Heart left ventricle (tissue), 16 donors: Measurements from ENCODE around the gene TOMM7. TPM values are rescaled to one million over a fixed set of nuclear protein-coding genes. Genes with fewer than 3 reads are reported as not detected.

Experiments
- ATAC-seq, 4 donors: fragments of 200-7000 bp; cut with Tn5 transposase; one replicate each; pipeline ENCODE4 v1.9.1; 2020 to 2022; ENCODE audit warnings: moderate library complexity in 4 of 4, mild to moderate bottlenecking in 3 of 4, moderate number of reproducible peaks in 1 of 4
- DNase-seq, 5 donors: peaks; one replicate each; pipeline ENCODE4 v3.0.0-alpha.2; 2020
- H3K27ac ChIP-seq, 12 donors: fragments of 200-600 bp; sonication (generic) in 4 of 12; one replicate each; pipeline versions ENCODE4 v1.5.0 to v1.8.0; 2016 to 2022; ENCODE audit warnings: mild to moderate bottlenecking in 2 of 12
- H3K27me3 ChIP-seq, 9 donors: fragments of 200-600 bp; sonication (generic) in 2 of 9; one replicate each; pipeline versions ENCODE4 v1.5.1 to v1.8.0; 2016 to 2022; ENCODE audit warnings: mild to moderate bottlenecking in 3 of 9
- H3K36me3 ChIP-seq, 9 donors: fragments of 200-600 bp; sonication (generic) in 2 of 9; one replicate each; pipeline versions ENCODE4 v1.5.0 to v1.8.0; 2018 to 2022; ENCODE audit warnings: mild to moderate bottlenecking in 2 of 9
- H3K4me1 ChIP-seq, 12 donors: fragments of 200-600 bp; sonication (generic) in 4 of 12; one replicate each; pipeline versions ENCODE4 v1.5.0 to v1.8.0; 2016 to 2022; ENCODE audit warnings: mild to moderate bottlenecking in 3 of 12
- H3K4me3 ChIP-seq, 12 donors: fragments of 200-600 bp; sonication (generic) in 4 of 12; one replicate each; pipeline versions ENCODE4 v1.5.0 to v1.8.0; 2017 to 2022; ENCODE audit warnings: mild to moderate bottlenecking in 9 of 12, moderate library complexity in 4 of 12
- H3K9me3 ChIP-seq, 12 donors: fragments of 200-600 bp; sonication (generic) in 4 of 12; one replicate each; pipeline versions ENCODE4 v1.5.0 to v1.8.0; 2016 to 2022; ENCODE audit warnings: mild to moderate bottlenecking in 1 of 12
- CTCF ChIP-seq, 12 donors: fragments of 200-600 bp; sonication (generic) in 4 of 12; IDR thresholded peaks; one replicate each; pipeline versions ENCODE4 v1.5.0 to v1.8.0; 2018 to 2022; ENCODE audit warnings: antibody characterized with exemption in 12 of 12, mild to moderate bottlenecking in 5 of 12
- POLR2A ChIP-seq, 2 donors: fragments of 450-650 bp; IDR thresholded peaks; one replicate each; pipeline ENCODE4 v1.6.1; 2017; ENCODE audit warnings: antibody characterized with exemption in 2 of 2, mild to moderate bottlenecking in 2 of 2, moderate library complexity in 2 of 2
- WGBS, 4 donors: extraction: QIAGEN DNeasy Blood & Tissue Kit in 2 of 4; methylation state at CpG; one replicate each; pipeline versions ENCODE4 v1.1.5 to v1.1.7; 2013 to 2018; 5-methylcytosine and 5-hydroxymethylcytosine counted together
- intact Hi-C, 10 donors: fragments of 100-400 bp; cut with DNase I; formaldehyde crosslinking; loops; one replicate each; pipeline versions ENCODE4 v1.11.1 to v1.14.2; 2022
- polyA plus RNA-seq, 2 donors: library from polyadenylated mRNA; stranded (reverse); fragments of 200-250 nt; gene quantifications; one replicate each; pipeline ENCODE4 v1.2.3, GENCODE V29; 2013
- total RNA-seq, 9 donors: library from RNA; depleted of rRNA in 2 of 9; stranded (reverse); fragments of >200 nt in 2 of 9; fragmentation: NEBNext Ultra II Directional in 3 of 9; extraction: Animal tissue kit (Norgen Biotek cat#: 25700) in 3 of 9; gene quantifications; one replicate each; pipeline versions ENCODE4 v1.1.0 to v1.2.4, GENCODE V29; 2016 to 2023
- donor health status: ischemic (EF 13 %, LVEDD 7.1; RV severe dilation, severe dysfunction).
- donor health status: healthy with polysubstance abuse.
- donor health status: DM: no; HTN: yes; CAD: no.
- donor health status: DM: no; HTN: no; CAD: no.
- donor health status: ischemic (EF 25% LVEDD 6.9; RV normal size, moderate dysfunction).
- donor health status: ischemic (EF 25% LVEDD 5.7; RV mildly dilated, moderate dysfunction).
- donor health status: healthy.
- donor health status: DM: yes; HTN: yes; CAD: no.
- donor health status: ischemic (EF 35%, LVEDD 5.7; RV mildly dilated, moderate dysfunction).
- donor health status: nonischemic (EF 11% LVEDD 7.7; RV severe dilation, severe dysfunction).
- donor health status: DM: yes; HTN: yes; CAD: no.
- donor health status: PGD.
- donor health status: ischemic (EF 29% LVEDD 5.4; RV normal size, mild dysfunction).
- donor health status: nonischemic (EF 23%, LVEDD 6.1; RV moderate dilation, normal function).

TOMM7 gene
- total and polyA plus RNA-seq, 11 donors = 137 to 529 (median 351) TPM

DNA sequence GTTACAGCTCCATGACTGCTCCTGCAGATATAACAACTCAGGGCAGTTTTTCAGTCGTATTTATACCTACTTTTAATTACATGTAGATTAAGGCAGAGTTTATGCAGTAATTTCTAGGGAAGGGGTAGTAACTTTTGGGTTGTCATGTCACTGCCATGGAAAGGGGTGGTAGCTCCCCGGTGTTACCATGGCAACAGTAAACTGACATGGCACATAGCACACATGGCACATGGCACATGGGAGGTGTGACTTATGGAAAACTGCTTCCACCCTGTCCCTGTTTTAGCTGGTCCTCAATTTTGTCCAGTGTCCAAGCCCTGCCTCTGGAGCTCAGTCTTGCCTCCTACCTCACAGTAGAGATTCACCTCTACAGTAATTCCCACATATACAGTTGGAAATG is 3.9 kb upstream of the TOMM7 start:
- intact Hi-C loops = loop anchor here in 4 of 10 donors (10.0 kb wide), 1 partner anchor 228 kb away; no protein-coding TSS in a partner anchor
- Histone ChIP-seq H3K4me1 (peaks cover 0 to 12% (median 3%) of the 10 kb centered on the region in 12 donors), H3K36me3 (no peaks in the 10 kb centered on the region), H3K27me3 (no peaks in the 10 kb centered on the region), H3K4me3 (no peak overlapping the region), H3K27ac (no peak overlapping the region), H3K9me3 (no peaks in the 10 kb centered on the region)
- 76 to 90% (median 78%) methylated on average over 2 of the region's 2 CpGs for WGBS, 4 donors
- TF ChIP-seq CTCF (IDR thresholded peaks at IDR 0.05) (no peak), POLR2A (IDR thresholded peaks at IDR 0.05) (no peak)
- DNase-seq (no peak), ATAC-seq (no peak)

DNA sequence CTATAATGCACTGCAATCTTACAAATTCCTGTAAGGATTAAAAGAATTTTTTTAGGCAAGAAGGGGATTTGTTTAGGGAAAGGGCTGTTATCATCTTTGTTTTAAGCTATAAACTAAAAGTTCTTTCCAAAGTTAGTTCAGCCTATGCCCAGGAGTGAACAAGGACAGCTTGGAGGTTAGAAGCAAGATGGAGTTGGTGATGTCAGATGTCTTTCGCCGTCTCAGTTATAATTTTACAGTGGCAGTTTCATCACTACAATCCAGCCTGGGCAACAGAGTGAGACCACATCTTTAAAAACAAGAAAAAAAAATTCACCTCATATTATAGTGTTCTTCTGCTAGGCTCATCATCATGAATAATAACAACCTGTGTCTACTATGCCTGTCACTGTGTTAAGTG is 2.1 kb upstream of the TOMM7 start:
- 91 to 96% (median 94%) methylated on average over 2 of the region's 2 CpGs for WGBS, 4 donors
- intact Hi-C loops = loop anchor here in 4 of 10 donors (2.0 to 10.0 kb wide), 3 partner anchors 24 to 230 kb away; no protein-coding TSS in a partner anchor
- H3K9me3 ChIP-seq = no peaks in the 10 kb centered on the region
- ATAC-seq (no peak), DNase-seq (no peak)
- TF ChIP-seq CTCF (IDR thresholded peaks at IDR 0.05) (no peak), POLR2A (IDR thresholded peaks at IDR 0.05) (no peak)
- H3K4me1 ChIP-seq = peaks cover 0 to 29% (median 17%) of the 10 kb centered on the region in 12 donors
- no peaks in the 10 kb centered on the region for H3K27me3 ChIP-seq
- H3K4me3 ChIP-seq = no peak overlapping the region
- H3K27ac ChIP-seq = no peak overlapping the region
- peaks cover 0 to 4% (median 0%) of the 10 kb centered on the region in 9 donors for H3K36me3 ChIP-seq

DNA sequence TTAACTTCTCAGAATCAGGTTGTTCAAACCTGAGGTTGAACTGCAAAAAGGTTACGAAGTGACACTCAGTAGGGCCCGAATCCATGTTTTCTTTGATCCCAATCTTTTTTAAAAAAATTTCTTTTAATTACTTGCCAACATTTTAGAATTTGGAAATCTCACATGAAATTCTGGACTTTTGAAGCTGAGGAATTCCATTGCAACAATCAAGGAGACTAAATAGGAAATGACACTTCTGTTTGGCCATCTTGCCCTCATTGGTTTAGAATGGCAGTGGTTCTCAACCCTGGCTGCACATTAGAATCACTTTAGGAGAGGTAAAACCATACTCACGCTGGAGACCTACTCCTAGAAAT is 471 bp upstream of the TOMM7 start:
- peak in 2 of 4 donors; percentile 2 to 3 for ATAC-seq
- no peaks in the 10 kb centered on the region for H3K27me3 ChIP-seq
- intact Hi-C loops = loop anchor here in 6 of 10 donors (2.0 to 10.0 kb wide), 4 partner anchors 32 to 234 kb away; no protein-coding TSS in a partner anchor
- peaks cover 0 to 37% (median 20%) of the 10 kb centered on the region in 12 donors for H3K4me1 ChIP-seq
- peak overlapping the region in 11 of 12 donors; percentile 55 to 91 (median 85) for H3K27ac ChIP-seq
- H3K9me3 ChIP-seq = no peaks in the 10 kb centered on the region
- H3K36me3 ChIP-seq = peaks cover 0 to 5% (median 0%) of the 10 kb centered on the region in 9 donors
- TF ChIP-seq POLR2A (IDR thresholded peaks at IDR 0.05) (no peak), CTCF (IDR thresholded peaks at IDR 0.05) (no peak)
- DNase-seq = no peak
- H3K4me3 ChIP-seq = peak overlapping the region; percentile 56 to 97 (median 80)
- 40 to 52% (median 47%) methylated on average over 3 of the region's 3 CpGs for WGBS, 4 donors

DNA sequence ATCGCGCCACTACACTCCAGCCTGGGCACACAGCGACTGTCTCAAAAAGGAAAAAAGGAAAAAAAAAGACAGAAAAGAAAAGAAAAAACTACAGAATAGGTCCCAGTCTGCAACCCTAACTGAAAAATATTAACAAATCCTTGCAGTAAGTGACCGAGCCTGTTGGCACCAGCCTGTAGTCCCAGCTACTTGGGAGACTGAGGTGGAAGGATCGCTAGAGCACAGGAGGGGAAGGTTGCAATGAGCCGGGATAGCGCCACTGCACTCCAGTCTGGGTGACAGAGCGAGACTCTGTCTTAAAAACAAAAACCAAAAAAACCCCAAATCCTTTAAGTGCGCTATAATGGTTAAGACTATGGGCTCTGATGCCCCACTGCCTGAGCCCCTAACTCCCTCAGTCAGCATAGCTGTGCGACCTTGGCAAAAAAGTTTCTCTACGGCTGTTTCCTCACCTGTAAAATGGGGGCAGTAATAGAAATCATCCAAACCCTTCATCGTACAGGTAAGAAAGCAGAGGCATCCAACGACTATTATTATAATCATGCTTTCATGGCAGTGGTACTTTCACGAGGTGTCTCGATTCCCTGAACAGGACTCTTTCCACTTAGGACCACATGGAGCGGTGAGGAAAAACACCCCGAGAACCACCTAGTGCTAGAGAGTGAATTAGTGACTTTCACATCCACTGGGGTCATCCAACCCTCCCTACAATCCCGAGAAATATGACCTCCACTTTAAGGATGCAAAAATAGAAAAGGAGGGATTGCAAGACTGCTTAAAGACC is 755 bp downstream of the TOMM7 start:
- peaks cover 0 to 17% (median 11%) of the 10 kb centered on the region in 9 donors for H3K36me3 ChIP-seq
- H3K27ac ChIP-seq = peak overlapping the region in 11 of 12 donors; percentile 66 to 91 (median 85)
- no peaks in the 10 kb centered on the region for H3K27me3 ChIP-seq
- 8 to 18% (median 14%) methylated on average over 18 of the region's 18 CpGs for WGBS, 4 donors
- no peak for DNase-seq
- H3K4me3 ChIP-seq = peak overlapping the region; percentile 56 to 97 (median 80)
- ATAC-seq = peak in 3 of 4 donors; percentile 20 to 56 (median 53)
- peaks cover 0 to 40% (median 20%) of the 10 kb centered on the region in 12 donors for H3K4me1 ChIP-seq
- no peak for TF ChIP-seq POLR2A (IDR thresholded peaks at IDR 0.05)
- no peak for TF ChIP-seq CTCF (IDR thresholded peaks at IDR 0.05)
- intact Hi-C loops = loop anchor here in 7 of 10 donors (1.0 to 10.0 kb wide), 5 partner anchors 33 to 261 kb away; no protein-coding TSS in a partner anchor
- H3K9me3 ChIP-seq = no peaks in the 10 kb centered on the region
